PC-9 (cell line): ENCODE measurements around the gene SENP8. TPM values are rescaled to one million over a fixed set of nuclear protein-coding genes. Genes with fewer than 3 reads are reported as not detected.

ENCODE experiments used
- BruUV-seq: library from RNA; stranded (reverse); fragments of 400-500 nt; replicated peaks from 2 replicates; lab custom pipeline; 2021; lab: Mats Ljungman, UMichigan
- CTCF ChIA-PET: fragments of 300-600 bp; sonication (Branson Sonifier 250); formaldehyde crosslinking; loops from one replicate; lab custom pipeline; 2022; ENCODE audit warnings: antibody characterized with exemption; lab: Charles Lee
- POLR2A ChIA-PET: fragments of 300-600 bp; sonication (Branson Sonifier 250); formaldehyde crosslinking; loops from one replicate; lab custom pipeline; 2022; ENCODE audit warnings: antibody characterized with exemption; ENCODE audit not compliant: unreplicated experiment; lab: Charles Lee
- DNase-seq, 2 experiments: peaks; one replicate each; pipeline versions ENCODE4 v3.0.0 to v3.0.0-alpha.2; 2015 to 2022; ENCODE audit warnings: mixed read lengths in 1 of 2
- H2AFZ ChIP-seq: fragments of 200-600 bp; sonication (generic); 2 replicates; pipeline ENCODE4 v1.8.1; 2017; ENCODE audit warnings: antibody characterized with exemption
- H3F3A ChIP-seq: fragments of 200-600 bp; sonication (generic); 2 replicates; pipeline ENCODE4 v1.8.1; 2017; ENCODE audit warnings: antibody characterized with exemption, mild to moderate bottlenecking, low read depth; ENCODE audit not compliant: insufficient read depth
- H3K27ac ChIP-seq: fragments of 200-600 bp; sonication (generic); 2 replicates; pipeline ENCODE4 v1.6.1; 2016; ENCODE audit warnings: mixed run types
- H3K27me3 ChIP-seq: fragments of 200-600 bp; sonication (generic); 2 replicates; pipeline ENCODE4 v1.6.1; 2016; ENCODE audit warnings: low read depth, mixed run types; ENCODE audit not compliant: insufficient read depth
- H3K36me3 ChIP-seq: fragments of 200-600 bp; sonication (generic); 2 replicates; pipeline ENCODE4 v1.6.1; 2016; ENCODE audit warnings: low read depth, mixed run types
- H3K4me1 ChIP-seq: fragments of 200-600 bp; sonication (generic); replicated peaks from 2 replicates; pipeline ENCODE4 v1.6.1; 2016; ENCODE audit warnings: mixed run types; ENCODE audit not compliant: insufficient read depth
- H3K4me2 ChIP-seq: fragments of 200-600 bp; sonication (generic); 2 replicates; pipeline ENCODE4 v1.6.1; 2017; ENCODE audit warnings: mixed run types
- H3K4me3 ChIP-seq: fragments of 200-600 bp; sonication (generic); 2 replicates; pipeline ENCODE4 v1.6.1; 2016; ENCODE audit warnings: mixed run types
- H3K79me2 ChIP-seq: fragments of 200-600 bp; sonication (generic); 2 replicates; pipeline ENCODE4 v1.6.1; 2017; ENCODE audit warnings: low read depth, mixed run types
- H3K9me2 ChIP-seq: fragments of 200-600 bp; sonication (generic); 2 replicates; pipeline ENCODE4 v1.8.1; 2017; ENCODE audit warnings: mild to moderate bottlenecking; ENCODE audit not compliant: insufficient read depth
- H3K9me3 ChIP-seq: fragments of 200-600 bp; sonication (generic); 2 replicates; pipeline ENCODE4 v1.8.1; 2016; ENCODE audit warnings: low read depth; ENCODE audit not compliant: insufficient read depth
- H4K20me1 ChIP-seq: fragments of 200-600 bp; sonication (generic); 2 replicates; pipeline ENCODE4 v1.8.1; 2017; ENCODE audit not compliant: insufficient read depth
- CTCF ChIP-seq: fragments of 200-600 bp; sonication (generic); conservative IDR thresholded peaks from 2 replicates; pipeline ENCODE4 v1.6.1; 2017; ENCODE audit warnings: mixed run types, antibody characterized with exemption, mild to moderate bottlenecking, moderate library complexity
- EZH2 ChIP-seq: fragments of 200-600 bp; sonication (generic); IDR thresholded peaks from 2 replicates; pipeline ENCODE4 v1.8.0; 2017; ENCODE audit warnings: antibody characterized with exemption, low read depth
- intact Hi-C: fragments of 100-400 bp; cut with micrococcal nuclease; formaldehyde crosslinking; loops from one replicate; pipeline ENCODE4 v1.10.0; 2022; ENCODE audit not compliant: unreplicated experiment
- total RNA-seq: library from RNA; stranded (reverse); gene quantifications from 2 replicates; pipeline ENCODE4 v1.2.3, GENCODE V29; 2021

SENP8 gene
- total RNA-seq, 1 experiment from 2014 or later, result 3.8 TPM

GRCh38 chr15:72173864-72174550 lies 55.8 kb downstream of the SENP8 start:
- no peak for DNase-seq
- Histone ChIP-seq H3K9me2 (no peaks in the 10 kb centered on the region), H3K27me3 (no peaks in the 10 kb centered on the region), H4K20me1 (no peaks in the 10 kb centered on the region), H3K79me2 (peaks cover 2% of the 10 kb centered on the region; the same call in 1 of the 2 replicates), H3K4me1 (peaks cover 44% of the 10 kb centered on the region), H3K4me3 (no peak overlapping the region), H3K4me2 (no peak overlapping the region), H3K36me3 (no peaks in the 10 kb centered on the region), H3F3A (peaks cover 30% of the 10 kb centered on the region), H3K27ac (no peak overlapping the region), H3K9me3 (no peaks in the 10 kb centered on the region), H2AFZ (no peak overlapping the region)
- TF ChIP-seq EZH2 (no peak), CTCF (no peak)
- ChIA-PET CTCF (no interaction called here), POLR2A (no interaction called here)
- intact Hi-C loops, result no loop called here
- no TSS peak for BruUV-seq

GRCh38 chr15:72174551-72175165 lies 56.5 kb downstream of the SENP8 start:
- no peaks in the 10 kb centered on the region for H3K27me3 ChIP-seq
- no peak overlapping the region for H2AFZ ChIP-seq
- TF ChIP-seq EZH2 (no peak), CTCF (no peak)
- CTCF ChIA-PET, result no interaction called here
- no peak overlapping the region for H3K4me3 ChIP-seq
- H3K4me1 ChIP-seq, result peaks cover 46% of the 10 kb centered on the region
- no peaks in the 10 kb centered on the region for H3K36me3 ChIP-seq
- BruUV-seq, result no TSS peak
- peaks cover 24% of the 10 kb centered on the region for H3F3A ChIP-seq
- intact Hi-C loops, result no loop called here
- no peaks in the 10 kb centered on the region for H3K9me2 ChIP-seq
- DNase-seq, result no peak
- H3K79me2 ChIP-seq, result no peaks in the 10 kb centered on the region
- no peaks in the 10 kb centered on the region for H3K9me3 ChIP-seq
- no peak overlapping the region for H3K27ac ChIP-seq
- POLR2A ChIA-PET, result no interaction called here
- no peaks in the 10 kb centered on the region for H4K20me1 ChIP-seq
- no peak overlapping the region for H3K4me2 ChIP-seq

- Histone ChIP-seq H3K4me3 (no peak overlapping the region), H3K27me3 (no peaks in the 10 kb centered on the region), H3K79me2 (no peaks in the 10 kb centered on the region), H3K4me2 (no peak overlapping the region), H4K20me1 (no peaks in the 10 kb centered on the region), H2AFZ (no peak overlapping the region), H3K36me3 (no peaks in the 10 kb centered on the region), H3K27ac (no peak overlapping the region), H3K9me2 (no peaks in the 10 kb centered on the region), H3K9me3 (no peaks in the 10 kb centered on the region), H3K4me1 (peaks cover 39% of the 10 kb centered on the region), H3F3A (peaks cover 18% of the 10 kb centered on the region)
- TF ChIP-seq EZH2, result no peak
- no peak for TF ChIP-seq CTCF
- ChIA-PET CTCF (interaction anchor here (0.6 kb wide), 2 partner anchors 12 to 371 kb away, joined by 3 to 16 read pairs; no protein-coding TSS in a partner anchor), POLR2A (no interaction called here)
- intact Hi-C loops, result no loop called here
- no peak for DNase-seq
- BruUV-seq, result no TSS peak
These were observed 57.2 kb downstream of the SENP8 start for GRCh38 chr15:72175186-72176044.
